ENCODE measurements around the gene WNT7A.
"Not testable (repeated sequence)": the region's sequence is repeated elsewhere in the genome, so short reads cannot be mapped to it uniquely, and the experiment has no call there.

The WNT7A gene

GRCh38 chr3:13879946-13880810 lies at the start of gene WNT7A:
WNT7A (minus strand) TSS chr3:13880071; CDS start chr3:13879816, 255 bp downstream.
- DNase-seq (ENCODE audit: low read depth in 3 of 3), result peak in 2 of 3 experiments; percentile 26 to 59

- DNase-seq (ENCODE audit: low read depth in 3 of 3), result not testable (repeated sequence)
These were observed 48.9 kb upstream of the WNT7A start for GRCh38 chr3:13928741-13929140.

GRCh38 chr3:13927295-13927694 lies 47.4 kb upstream of the WNT7A start:
- no peak for DNase-seq (ENCODE audit: low read depth in 3 of 3)

GRCh38 chr3:13916375-13916774 lies 36.5 kb upstream of the WNT7A start:
- no peak for DNase-seq (ENCODE audit: low read depth in 3 of 3)

GRCh38 chr3:13902648-13903238 lies 22.9 kb upstream of the WNT7A start:
- no peak for DNase-seq (ENCODE audit: low read depth in 3 of 3)

- no peak for DNase-seq (ENCODE audit: low read depth in 3 of 3)
These were observed 22.2 kb upstream of the WNT7A start for GRCh38 chr3:13901935-13902584.

GRCh38 chr3:13898346-13898745 lies 18.5 kb upstream of the WNT7A start:
- no peak for DNase-seq (ENCODE audit: low read depth in 3 of 3)

GRCh38 chr3:13896473-13897154 lies 16.7 kb upstream of the WNT7A start:
- DNase-seq (ENCODE audit: low read depth in 3 of 3), result peak in 2 of 3 experiments; percentile 29 to 44

GRCh38 chr3:13895155-13896105 lies 15.6 kb upstream of the WNT7A start:
- peak; percentile 90 to 96 (median 92) for DNase-seq (ENCODE audit: low read depth in 3 of 3)

GRCh38 chr3:13894807-13895154 lies 14.9 kb upstream of the WNT7A start:
- no peak for DNase-seq (ENCODE audit: low read depth in 3 of 3)

- DNase-seq (ENCODE audit: low read depth in 3 of 3), result no peak
These were observed 14.4 kb upstream of the WNT7A start for GRCh38 chr3:13894096-13894806.

GRCh38 chr3:13892304-13892703 lies 12.4 kb upstream of the WNT7A start:
- no peak for DNase-seq (ENCODE audit: low read depth in 3 of 3)

GRCh38 chr3:13891492-13892073 lies 11.7 kb upstream of the WNT7A start:
- peak in 1 of 3 experiments; percentile 14 for DNase-seq (ENCODE audit: low read depth in 3 of 3)

- DNase-seq (ENCODE audit: low read depth in 3 of 3), result no peak
These were observed 11.1 kb upstream of the WNT7A start for GRCh38 chr3:13891017-13891392.

GRCh38 chr3:13890377-13891016 lies 10.6 kb upstream of the WNT7A start:
- no peak for DNase-seq (ENCODE audit: low read depth in 3 of 3)

- no peak for DNase-seq (ENCODE audit: low read depth in 3 of 3)
These were observed 8.7 kb upstream of the WNT7A start for GRCh38 chr3:13888576-13888975.

GRCh38 chr3:13887495-13888300 lies 7.8 kb upstream of the WNT7A start:
- no peak for DNase-seq (ENCODE audit: low read depth in 3 of 3)

- DNase-seq (ENCODE audit: low read depth in 3 of 3), result no peak
These were observed 6.8 kb upstream of the WNT7A start for GRCh38 chr3:13886593-13887129.

GRCh38 chr3:13885704-13886010 lies 5.8 kb upstream of the WNT7A start:
- DNase-seq (ENCODE audit: low read depth in 3 of 3), result no peak
